Mucosa of stomach (tissue), 1 donor: Measurements from ENCODE around the gene EIF4E1B.

Experiments used
- H3K27me3 ChIP-seq: one replicate; pipeline ENCODE4 v1.7.0; 2013; ENCODE audit warnings: mild to moderate bottlenecking, low read length; ENCODE audit not compliant: control insufficient read depth, insufficient read depth
- H3K36me3 ChIP-seq: one replicate; pipeline ENCODE4 v1.7.0; 2013; ENCODE audit warnings: low read length; ENCODE audit not compliant: control insufficient read depth, insufficient read depth
- H3K4me1 ChIP-seq: one replicate; pipeline ENCODE4 v1.7.0; 2013; ENCODE audit warnings: mild to moderate bottlenecking, low read length; ENCODE audit not compliant: control insufficient read depth, insufficient read depth
- H3K4me3 ChIP-seq: one replicate; pipeline ENCODE4 v1.7.0; 2013; ENCODE audit warnings: low read length
- H3K9ac ChIP-seq: one replicate; pipeline ENCODE4 v1.7.0; 2013; ENCODE audit warnings: mild to moderate bottlenecking, low read length, moderate library complexity
- H3K9me3 ChIP-seq: one replicate; pipeline ENCODE4 v1.7.0; 2013; ENCODE audit warnings: mild to moderate bottlenecking, low read length, moderate library complexity; ENCODE audit not compliant: control insufficient read depth
- donor health status: Pancreatic carcinoma.

The EIF4E1B gene

GRCh38 chr5:176664479-176664878, 34.0 kb downstream of the EIF4E1B start:
- H3K9me3 ChIP-seq: no peaks in the 10 kb centered on the region
- no peak overlapping the region for H3K4me3 ChIP-seq
- H3K27me3 ChIP-seq: peaks cover 20% of the 10 kb centered on the region
- H3K4me1 ChIP-seq: peaks cover 1% of the 10 kb centered on the region
- H3K36me3 ChIP-seq: no peaks in the 10 kb centered on the region
- no peak overlapping the region for H3K9ac ChIP-seq

- no peak overlapping the region for H3K4me3 ChIP-seq
- H3K36me3 ChIP-seq: no peaks in the 10 kb centered on the region
- peaks cover 23% of the 10 kb centered on the region for H3K27me3 ChIP-seq
- no peak overlapping the region for H3K9ac ChIP-seq
- H3K9me3 ChIP-seq: no peaks in the 10 kb centered on the region
- H3K4me1 ChIP-seq: no peaks in the 10 kb centered on the region
These were observed 34.4 kb downstream of the EIF4E1B start for GRCh38 chr5:176664886-176665285.

- Histone ChIP-seq H3K36me3 (no peaks in the 10 kb centered on the region), H3K9ac (no peak overlapping the region), H3K4me3 (no peak overlapping the region), H3K27me3 (peaks cover 28% of the 10 kb centered on the region), H3K4me1 (no peaks in the 10 kb centered on the region), H3K9me3 (no peaks in the 10 kb centered on the region)
These were observed 35.0 kb downstream of the EIF4E1B start for GRCh38 chr5:176665517-176665916.

GRCh38 chr5:176667637-176668036, 37.2 kb downstream of the EIF4E1B start:
- peaks cover 30% of the 10 kb centered on the region for H3K27me3 ChIP-seq
- H3K4me3 ChIP-seq: no peak overlapping the region
- H3K9me3 ChIP-seq: no peaks in the 10 kb centered on the region
- no peaks in the 10 kb centered on the region for H3K36me3 ChIP-seq
- no peaks in the 10 kb centered on the region for H3K4me1 ChIP-seq
- H3K9ac ChIP-seq: no peak overlapping the region

- peaks cover 26% of the 10 kb centered on the region for H3K27me3 ChIP-seq
These were observed 40.0 kb downstream of the EIF4E1B start for GRCh38 chr5:176670449-176670848.

GRCh38 chr5:176671399-176671798, 40.9 kb downstream of the EIF4E1B start:
- Histone ChIP-seq H3K9ac (no peak overlapping the region), H3K36me3 (no peaks in the 10 kb centered on the region), H3K4me1 (no peaks in the 10 kb centered on the region), H3K27me3 (peaks cover 28% of the 10 kb centered on the region), H3K4me3 (no peak overlapping the region), H3K9me3 (no peaks in the 10 kb centered on the region)

More at GRCh38 chr5:176670449-176670848, 40.0 kb downstream of the EIF4E1B start:
- Histone ChIP-seq H3K4me1 (no peaks in the 10 kb centered on the region), H3K9me3 (no peaks in the 10 kb centered on the region), H3K36me3 (no peaks in the 10 kb centered on the region), H3K4me3 (no peak overlapping the region), H3K9ac (no peak overlapping the region)

GRCh38 chr5:176671890-176672747, 41.6 kb downstream of the EIF4E1B start:
- peaks cover 32% of the 10 kb centered on the region for H3K27me3 ChIP-seq
- H3K9me3 ChIP-seq: no peaks in the 10 kb centered on the region
- no peak overlapping the region for H3K9ac ChIP-seq
- H3K36me3 ChIP-seq: no peaks in the 10 kb centered on the region
- H3K4me1 ChIP-seq: no peaks in the 10 kb centered on the region
- no peak overlapping the region for H3K4me3 ChIP-seq

GRCh38 chr5:176673651-176674583, 43.4 kb downstream of the EIF4E1B start:
- Histone ChIP-seq H3K36me3 (no peaks in the 10 kb centered on the region), H3K4me3 (no peak overlapping the region), H3K9ac (no peak overlapping the region), H3K9me3 (no peaks in the 10 kb centered on the region), H3K4me1 (no peaks in the 10 kb centered on the region), H3K27me3 (peaks cover 31% of the 10 kb centered on the region)

- H3K9ac ChIP-seq: no peak overlapping the region
- H3K36me3 ChIP-seq: no peaks in the 10 kb centered on the region
- no peaks in the 10 kb centered on the region for H3K9me3 ChIP-seq
- H3K4me3 ChIP-seq: no peak overlapping the region
- no peaks in the 10 kb centered on the region for H3K4me1 ChIP-seq
- H3K27me3 ChIP-seq: peaks cover 31% of the 10 kb centered on the region
These were observed 44.3 kb downstream of the EIF4E1B start for GRCh38 chr5:176674799-176675198.

GRCh38 chr5:176675676-176676360, 45.3 kb downstream of the EIF4E1B start:
- Histone ChIP-seq H3K27me3 (peaks cover 33% of the 10 kb centered on the region), H3K4me3 (no peak overlapping the region), H3K9ac (no peak overlapping the region), H3K9me3 (no peaks in the 10 kb centered on the region), H3K4me1 (no peaks in the 10 kb centered on the region), H3K36me3 (no peaks in the 10 kb centered on the region)

- Histone ChIP-seq H3K36me3 (no peaks in the 10 kb centered on the region), H3K9ac (no peak overlapping the region), H3K4me3 (no peak overlapping the region), H3K4me1 (no peaks in the 10 kb centered on the region), H3K9me3 (no peaks in the 10 kb centered on the region), H3K27me3 (peaks cover 35% of the 10 kb centered on the region)
These were observed 45.9 kb downstream of the EIF4E1B start for GRCh38 chr5:176676361-176676824.
